AG04449 (cell line): Measurements from ENCODE around the gene GNPTG.

ENCODE experiments used
- CTCF ChIA-PET: fragments of 350-600 bp; formaldehyde crosslinking; extraction: SDS; loops from one replicate; lab custom pipeline; 2021; ENCODE audit warnings: antibody characterized with exemption; lab: Yijun Ruan, JAX
- POLR2A ChIA-PET: fragments of 400-600, 350-600 bp; formaldehyde crosslinking; extraction: SDS; loops from one replicate; lab custom pipeline; 2020; ENCODE audit warnings: antibody characterized with exemption, inconsistent platforms; lab: Yijun Ruan, JAX
- DNase-seq: peaks from one replicate; pipeline ENCODE4 v3.0.0-alpha.2; 2010; ENCODE audit warnings: low read depth, low spot score
- H3K4me3 ChIP-seq: 2 replicates; pipeline ENCODE4 v1.5.1; 2011; ENCODE audit warnings: low read depth, mild to moderate bottlenecking, control low read depth, low read length
- CTCF ChIP-seq: IDR thresholded peaks from one replicate; pipeline ENCODE4 v1.5.1; 2011; ENCODE audit warnings: mild to moderate bottlenecking, moderate library complexity, low read length, control low read depth, inconsistent platforms; ENCODE audit not compliant: insufficient read depth; ENCODE audit errors: missing control alignments

The GNPTG gene

GRCh38 chr16:1347286-1347855, 4.4 kb upstream of the GNPTG start:
- ChIA-PET POLR2A (no interaction called here), CTCF (no interaction called here)
- DNase-seq = no peak
- no peak for TF ChIP-seq CTCF
- H3K4me3 ChIP-seq = no peak overlapping the region

GRCh38 chr16:1347962-1348361, 3.8 kb upstream of the GNPTG start:
- no peak for TF ChIP-seq CTCF
- POLR2A ChIA-PET = no interaction called here
- CTCF ChIA-PET = no interaction called here

GRCh38 chr16:1348441-1348840, 3.3 kb upstream of the GNPTG start:
- POLR2A ChIA-PET = interaction anchor here (0.7 kb wide), 1 partner anchor 31 kb away, joined by 3 read pairs; no protein-coding TSS in a partner anchor
- CTCF ChIA-PET = no interaction called here

More at GRCh38 chr16:1347962-1348361, 3.8 kb upstream of the GNPTG start:
- H3K4me3 ChIP-seq = no peak overlapping the region
- no peak for DNase-seq

GRCh38 chr16:1348926-1349325, 2.8 kb upstream of the GNPTG start:
- no peak overlapping the region for H3K4me3 ChIP-seq
- no peak for DNase-seq
- ChIA-PET POLR2A (interaction anchor here (0.7 kb wide), 1 partner anchor 32 kb away, joined by 3 read pairs; no protein-coding TSS in a partner anchor), CTCF (no interaction called here)
- TF ChIP-seq CTCF = no peak

More at GRCh38 chr16:1348441-1348840, 3.3 kb upstream of the GNPTG start:
- DNase-seq = no peak
- H3K4me3 ChIP-seq = no peak overlapping the region
- TF ChIP-seq CTCF = no peak

GRCh38 chr16:1349351-1349750, 2.4 kb upstream of the GNPTG start:
- POLR2A ChIA-PET = no interaction called here
- no peak for DNase-seq
- no peak overlapping the region for H3K4me3 ChIP-seq
- CTCF ChIA-PET = interaction anchor here (1.0 kb wide), 1 partner anchor 33 kb away, joined by 3 read pairs; no protein-coding TSS in a partner anchor
- no peak for TF ChIP-seq CTCF

GRCh38 chr16:1349951-1350350, 1.8 kb upstream of the GNPTG start:
- no peak for TF ChIP-seq CTCF
- H3K4me3 ChIP-seq = no peak overlapping the region
- no peak for DNase-seq
- CTCF ChIA-PET = interaction anchor here (1.0 kb wide), 1 partner anchor 34 kb away, joined by 3 read pairs; no protein-coding TSS in a partner anchor
- POLR2A ChIA-PET = no interaction called here
